ENCODE data around the gene LMO3. TPM values are rescaled to one million over a fixed set of nuclear protein-coding genes. Genes with fewer than 3 reads are reported as not detected.

LMO3 gene
- total RNA-seq, 1 donor from 2014 or later = 48.4 TPM

DNA sequence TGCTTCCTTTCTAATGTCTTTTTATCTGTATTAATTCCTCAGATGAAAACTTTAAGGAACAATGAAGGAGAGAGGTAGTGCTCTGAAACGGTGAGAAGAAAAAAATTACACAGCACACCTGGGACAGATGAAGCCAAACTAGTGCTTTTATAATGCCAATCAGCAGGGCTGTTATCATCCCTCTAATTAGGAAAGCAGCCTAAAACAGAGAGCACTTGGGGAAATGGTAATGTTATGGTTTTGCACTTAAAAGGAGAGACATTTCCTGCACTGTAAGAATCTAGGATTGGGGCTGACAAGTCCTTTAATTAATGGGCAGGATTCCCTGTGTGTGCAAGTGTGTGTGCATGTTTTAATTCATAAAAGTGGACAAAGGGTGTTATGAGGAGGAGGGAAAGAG, 4.8 kb upstream of the LMO3 start:
- peaks cover 53% of the 10 kb centered on the region for H3K27me3 Mint-ChIP-seq
- no peak overlapping the region for H3K27ac Mint-ChIP-seq
- no peak for DNase-seq (ENCODE audit: low spot score, unreplicated experiment)
- H3K4me3 Mint-ChIP-seq (ENCODE audit: low read depth) = no peak overlapping the region
- no peaks in the 10 kb centered on the region for H3K36me3 Mint-ChIP-seq (ENCODE audit: insufficient read depth)
- H3K4me1 Mint-ChIP-seq (ENCODE audit: low read depth) = peaks cover 48% of the 10 kb centered on the region
- H3K9me3 Mint-ChIP-seq (ENCODE audit: low read depth) = no peaks in the 10 kb centered on the region
- TF ChIP-seq, protein P1, sequence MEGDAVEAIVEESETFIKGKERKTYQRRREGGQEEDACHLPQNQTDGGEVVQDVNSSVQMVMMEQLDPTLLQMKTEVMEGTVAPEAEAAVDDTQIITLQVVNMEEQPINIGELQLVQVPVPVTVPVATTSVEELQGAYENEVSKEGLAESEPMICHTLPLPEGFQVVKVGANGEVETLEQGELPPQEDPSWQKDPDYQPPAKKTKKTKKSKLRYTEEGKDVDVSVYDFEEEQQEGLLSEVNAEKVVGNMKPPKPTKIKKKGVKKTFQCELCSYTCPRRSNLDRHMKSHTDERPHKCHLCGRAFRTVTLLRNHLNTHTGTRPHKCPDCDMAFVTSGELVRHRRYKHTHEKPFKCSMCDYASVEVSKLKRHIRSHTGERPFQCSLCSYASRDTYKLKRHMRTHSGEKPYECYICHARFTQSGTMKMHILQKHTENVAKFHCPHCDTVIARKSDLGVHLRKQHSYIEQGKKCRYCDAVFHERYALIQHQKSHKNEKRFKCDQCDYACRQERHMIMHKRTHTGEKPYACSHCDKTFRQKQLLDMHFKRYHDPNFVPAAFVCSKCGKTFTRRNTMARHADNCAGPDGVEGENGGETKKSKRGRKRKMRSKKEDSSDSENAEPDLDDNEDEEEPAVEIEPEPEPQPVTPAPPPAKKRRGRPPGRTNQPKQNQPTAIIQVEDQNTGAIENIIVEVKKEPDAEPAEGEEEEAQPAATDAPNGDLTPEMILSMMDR (IDR thresholded peaks at IDR 0.05; ENCODE audit: unreplicated experiment) = no peak

DNA sequence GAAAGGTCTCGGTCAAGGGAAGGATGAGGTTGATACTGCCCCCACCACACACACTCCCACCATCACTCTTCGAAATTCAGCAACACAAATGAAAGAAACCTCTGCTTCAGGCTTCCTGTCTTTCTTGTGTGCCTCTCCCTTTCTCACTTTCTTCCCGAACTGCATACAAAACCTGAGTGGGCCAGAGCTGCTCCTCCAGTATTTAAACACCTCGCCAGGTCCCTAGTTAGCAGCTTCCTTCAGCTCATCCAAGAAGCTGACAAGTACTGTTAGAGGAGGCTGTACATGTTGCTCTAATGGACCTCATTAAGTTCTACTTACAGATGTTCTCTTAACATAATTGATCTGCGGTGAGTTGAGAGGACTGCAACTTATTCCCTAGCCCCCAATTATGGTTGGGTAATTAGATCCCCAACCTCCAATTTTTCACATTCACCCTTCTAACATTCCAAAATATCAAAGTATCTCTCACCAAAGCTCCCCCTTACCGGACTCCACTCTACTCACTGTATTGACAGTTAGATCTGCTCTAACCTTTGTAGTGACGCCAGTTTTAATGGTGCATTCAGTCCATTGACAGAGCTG, 4.1 kb upstream of the LMO3 start:
- Mint-ChIP-seq H3K4me3 (ENCODE audit: low read depth) (no peak overlapping the region), H3K27ac (no peak overlapping the region), H3K9me3 (ENCODE audit: low read depth) (no peaks in the 10 kb centered on the region), H3K27me3 (peaks cover 55% of the 10 kb centered on the region), H3K4me1 (ENCODE audit: low read depth) (peaks cover 49% of the 10 kb centered on the region), H3K36me3 (ENCODE audit: insufficient read depth) (no peaks in the 10 kb centered on the region)
- TF ChIP-seq, protein P1 (IDR thresholded peaks at IDR 0.05; ENCODE audit: unreplicated experiment) = no peak
- no peak for DNase-seq (ENCODE audit: low spot score, unreplicated experiment)

DNA sequence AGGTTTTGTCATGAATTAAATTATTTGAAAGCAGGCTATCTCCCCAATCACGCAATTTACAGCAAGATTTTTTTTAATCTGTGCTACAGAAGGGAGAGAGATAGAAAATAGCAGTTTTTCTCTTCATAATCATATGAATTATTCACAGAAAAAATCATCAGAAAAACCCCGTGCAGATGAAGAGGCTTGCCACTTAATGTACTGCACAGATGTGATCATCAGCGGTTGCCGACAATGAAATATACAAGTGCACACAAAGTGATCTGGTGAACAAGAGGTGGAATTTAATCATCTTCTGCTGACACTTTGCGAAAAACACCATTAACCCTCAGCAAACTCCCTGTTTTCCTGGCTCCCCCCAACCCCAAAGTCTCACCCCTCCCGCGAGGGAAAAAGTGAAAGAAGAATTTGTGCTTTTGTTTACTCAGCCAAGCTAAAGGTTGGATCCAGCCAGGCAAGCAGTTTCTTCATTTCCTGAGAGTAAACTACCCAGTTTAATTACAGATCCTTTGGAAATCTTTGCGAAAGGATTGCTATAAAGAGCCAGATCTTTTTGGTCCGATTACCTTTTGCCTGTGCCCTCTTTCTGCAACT, 3.1 kb upstream of the LMO3 start:
- no peak for DNase-seq (ENCODE audit: low spot score, unreplicated experiment)
- Mint-ChIP-seq H3K36me3 (ENCODE audit: insufficient read depth) (no peaks in the 10 kb centered on the region), H3K27me3 (peaks cover 55% of the 10 kb centered on the region), H3K4me3 (ENCODE audit: low read depth) (peak overlapping the region; percentile 37), H3K9me3 (ENCODE audit: low read depth) (no peaks in the 10 kb centered on the region), H3K4me1 (ENCODE audit: low read depth) (peaks cover 57% of the 10 kb centered on the region), H3K27ac (no peak overlapping the region)
- TF ChIP-seq, protein P1 (IDR thresholded peaks at IDR 0.05; ENCODE audit: unreplicated experiment) = no peak

GRCh38 chr12:16607906-16608775, 2.2 kb upstream of the LMO3 start:
- Mint-ChIP-seq H3K27ac (peak overlapping the region; percentile 22), H3K27me3 (peaks cover 52% of the 10 kb centered on the region), H3K9me3 (ENCODE audit: low read depth) (no peaks in the 10 kb centered on the region), H3K4me1 (ENCODE audit: low read depth) (peaks cover 65% of the 10 kb centered on the region), H3K36me3 (ENCODE audit: insufficient read depth) (no peaks in the 10 kb centered on the region), H3K4me3 (ENCODE audit: low read depth) (peak overlapping the region; percentile 45)
- TF ChIP-seq, protein P1 (IDR thresholded peaks at IDR 0.05; ENCODE audit: unreplicated experiment) = no peak
- DNase-seq (ENCODE audit: low spot score, unreplicated experiment) = no peak

DNA sequence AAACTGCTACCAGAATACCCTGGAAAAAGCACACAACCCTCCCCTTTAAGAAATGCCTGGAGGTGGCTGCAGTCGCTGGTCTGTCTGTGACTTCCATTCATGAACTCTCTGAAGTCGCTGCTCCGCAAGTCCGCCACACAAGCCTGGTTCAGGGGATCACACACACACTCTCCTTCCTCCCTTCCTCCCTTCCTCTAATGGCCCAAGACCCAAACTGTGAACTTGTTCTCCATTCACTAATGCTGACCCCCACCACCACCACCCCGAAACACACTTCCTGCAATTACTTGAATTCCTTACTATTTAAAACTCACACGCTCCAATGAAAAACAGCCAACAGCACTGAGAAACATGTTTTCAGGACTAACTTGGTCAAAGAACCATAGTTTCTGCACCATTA, 1.0 kb upstream of the LMO3 start:
- H3K36me3 Mint-ChIP-seq (ENCODE audit: insufficient read depth) = no peaks in the 10 kb centered on the region
- H3K27me3 Mint-ChIP-seq = peaks cover 49% of the 10 kb centered on the region
- peak overlapping the region; percentile 34 for H3K27ac Mint-ChIP-seq
- H3K4me3 Mint-ChIP-seq (ENCODE audit: low read depth) = peak overlapping the region; percentile 86
- TF ChIP-seq, protein P1 (IDR thresholded peaks at IDR 0.05; ENCODE audit: unreplicated experiment) = no peak
- no peaks in the 10 kb centered on the region for H3K9me3 Mint-ChIP-seq (ENCODE audit: low read depth)
- H3K4me1 Mint-ChIP-seq (ENCODE audit: low read depth) = peaks cover 68% of the 10 kb centered on the region
- DNase-seq (ENCODE audit: low spot score, unreplicated experiment) = no peak
